Right lobe of liver (tissue), 4 donors: Measurements from ENCODE around the gene TRA2A.

ENCODE experiments used
- POLR2A ChIP-seq: fragments of 450-650 bp; IDR thresholded peaks from one replicate; pipeline ENCODE4 v1.6.1; 2017; ENCODE audit warnings: antibody characterized with exemption, mild to moderate bottlenecking
- TF ChIP-seq, protein P1 (sequence below), 4 donors: fragments of 200-600 bp in 3 of 4; fragments of 450-650 bp in 1 of 4; IDR thresholded peaks; one replicate each; pipeline versions ENCODE4 v1.5.1 to v1.8.0; 2016 to 2022; ENCODE audit warnings: antibody characterized with exemption in 4 of 4, mild to moderate bottlenecking in 2 of 4
- donor health status: DM: no; HTN: no; CAD: no.
- donor health status: DM: no; HTN: no; CAD: no.
- donor health status: DM: no; HTN: yes; CAD: no.

DNA sequence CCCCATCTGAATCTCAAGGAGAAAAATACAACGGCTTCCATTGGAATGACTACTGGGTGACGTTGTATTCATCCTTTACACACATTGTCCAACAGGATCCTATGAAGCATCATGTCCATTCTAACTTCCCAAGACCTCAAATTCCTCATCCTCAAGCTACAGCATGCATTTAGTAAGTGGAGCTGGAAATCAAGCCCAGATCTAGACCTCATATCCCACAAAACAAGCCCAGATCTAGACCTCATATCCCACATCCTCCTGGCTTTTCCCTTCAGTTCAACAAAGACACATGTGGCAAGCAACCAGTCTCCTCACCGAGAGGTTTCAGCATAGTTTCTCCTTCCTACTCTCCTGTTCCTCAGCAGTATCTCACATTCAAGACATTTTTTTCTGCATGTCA is 73.7 kb downstream of the TRA2A start:
- TF ChIP-seq, protein P1, sequence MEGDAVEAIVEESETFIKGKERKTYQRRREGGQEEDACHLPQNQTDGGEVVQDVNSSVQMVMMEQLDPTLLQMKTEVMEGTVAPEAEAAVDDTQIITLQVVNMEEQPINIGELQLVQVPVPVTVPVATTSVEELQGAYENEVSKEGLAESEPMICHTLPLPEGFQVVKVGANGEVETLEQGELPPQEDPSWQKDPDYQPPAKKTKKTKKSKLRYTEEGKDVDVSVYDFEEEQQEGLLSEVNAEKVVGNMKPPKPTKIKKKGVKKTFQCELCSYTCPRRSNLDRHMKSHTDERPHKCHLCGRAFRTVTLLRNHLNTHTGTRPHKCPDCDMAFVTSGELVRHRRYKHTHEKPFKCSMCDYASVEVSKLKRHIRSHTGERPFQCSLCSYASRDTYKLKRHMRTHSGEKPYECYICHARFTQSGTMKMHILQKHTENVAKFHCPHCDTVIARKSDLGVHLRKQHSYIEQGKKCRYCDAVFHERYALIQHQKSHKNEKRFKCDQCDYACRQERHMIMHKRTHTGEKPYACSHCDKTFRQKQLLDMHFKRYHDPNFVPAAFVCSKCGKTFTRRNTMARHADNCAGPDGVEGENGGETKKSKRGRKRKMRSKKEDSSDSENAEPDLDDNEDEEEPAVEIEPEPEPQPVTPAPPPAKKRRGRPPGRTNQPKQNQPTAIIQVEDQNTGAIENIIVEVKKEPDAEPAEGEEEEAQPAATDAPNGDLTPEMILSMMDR (IDR thresholded peaks at IDR 0.05): no peak
- no peak for TF ChIP-seq POLR2A
